Upper lobe of right lung (tissue), 1 donor: ENCODE results near the gene TMEM79. TPM values are rescaled to one million over a fixed set of nuclear protein-coding genes. Genes with fewer than 3 reads are reported as not detected.

Experiments
- ATAC-seq: fragments of 200-7000 bp; cut with Tn5 transposase; one replicate; pipeline ENCODE4 v1.9.1; 2020; ENCODE audit warnings: mild to moderate bottlenecking, moderate library complexity
- DNase-seq: peaks from one replicate; pipeline ENCODE4 v3.0.0-alpha.2; 2020
- H3K27ac ChIP-seq: fragments of 200-600 bp; one replicate; pipeline ENCODE4 v1.8.0; 2022
- H3K27me3 ChIP-seq: fragments of 200-600 bp; one replicate; pipeline ENCODE4 v1.8.0; 2022; ENCODE audit warnings: mild to moderate bottlenecking
- H3K36me3 ChIP-seq: fragments of 200-600 bp; one replicate; pipeline ENCODE4 v1.8.0; 2022
- H3K4me1 ChIP-seq: fragments of 200-600 bp; one replicate; pipeline ENCODE4 v1.8.0; 2022
- H3K4me3 ChIP-seq: fragments of 200-600 bp; one replicate; pipeline ENCODE4 v1.8.0; 2022; ENCODE audit warnings: mild to moderate bottlenecking
- H3K9me3 ChIP-seq: fragments of 200-600 bp; one replicate; pipeline ENCODE4 v1.8.0; 2022
- CTCF ChIP-seq: fragments of 200-600 bp; IDR thresholded peaks from one replicate; pipeline ENCODE4 v1.8.0; 2022; ENCODE audit warnings: antibody characterized with exemption
- intact Hi-C: fragments of 100-400 bp; cut with DNase I; formaldehyde crosslinking; loops from one replicate; pipeline ENCODE4 v1.11.0; 2022
- total RNA-seq: library from RNA; stranded (reverse); fragmentation: NEBNext Ultra II Directional; extraction: Animal tissue kit (Norgen Biotek cat#: 25700); gene quantifications from one replicate; pipeline ENCODE4 v1.2.1, GENCODE V29; 2021
- donor health status: DM: no; HTN: yes; CAD: no; lungs with severe emphysema.

TMEM79 gene
- total RNA-seq, 1 donor from 2014 or later, result 3.3 TPM

GRCh38 chr1:156246781-156247459 lies 37.2 kb upstream of the TMEM79 start:
- no peaks in the 10 kb centered on the region for H3K9me3 ChIP-seq
- no peak for TF ChIP-seq CTCF
- intact Hi-C loops, result no loop called here
- ATAC-seq (peak; percentile 56), DNase-seq (peak; percentile 77)
- peaks cover 10% of the 10 kb centered on the region for H3K27me3 ChIP-seq
- H3K36me3 ChIP-seq, result peaks cover 28% of the 10 kb centered on the region
- H3K4me3 ChIP-seq, result no peak overlapping the region
- H3K4me1 ChIP-seq, result peaks cover 21% of the 10 kb centered on the region
- H3K27ac ChIP-seq, result no peak overlapping the region

- intact Hi-C loops, result no loop called here
- ATAC-seq, result peak; percentile 8
- Histone ChIP-seq H3K27ac (no peak within 1 kb of the TSS), H3K9me3 (no peaks in the 10 kb centered on the region), H3K36me3 (peaks cover 36% of the 10 kb centered on the region), H3K4me1 (peaks cover 21% of the 10 kb centered on the region), H3K27me3 (peaks cover 10% of the 10 kb centered on the region), H3K4me3 (no peak within 1 kb of the TSS)
- no peak for TF ChIP-seq CTCF
- DNase-seq, result no peak
Observed at GRCh38 chr1:156247460-156248322, 36.4 kb upstream of the TMEM79 start, which contains the start of gene PAQR6. PAQR6 (minus strand) TSS chr1:156248056; CDS start chr1:156246731, 1,325 bp downstream.

- H3K36me3 ChIP-seq, result peaks cover 42% of the 10 kb centered on the region
- DNase-seq (no peak), ATAC-seq (no peak)
- no peaks in the 10 kb centered on the region for H3K9me3 ChIP-seq
- intact Hi-C loops, result no loop called here
- no peak overlapping the region for H3K4me3 ChIP-seq
- no peak for TF ChIP-seq CTCF
- H3K27ac ChIP-seq, result no peak overlapping the region
- peaks cover 10% of the 10 kb centered on the region for H3K27me3 ChIP-seq
- peaks cover 21% of the 10 kb centered on the region for H3K4me1 ChIP-seq
Observed at GRCh38 chr1:156248323-156248683, 35.8 kb upstream of the TMEM79 start.

GRCh38 chr1:156249593-156249992 lies 34.5 kb upstream of the TMEM79 start:
- H3K4me3 ChIP-seq, result no peak overlapping the region
- H3K27me3 ChIP-seq, result peaks cover 10% of the 10 kb centered on the region
- H3K36me3 ChIP-seq, result peaks cover 55% of the 10 kb centered on the region
- intact Hi-C loops, result no loop called here
- H3K27ac ChIP-seq, result no peak overlapping the region
- no peak for ATAC-seq
- no peaks in the 10 kb centered on the region for H3K9me3 ChIP-seq
- peaks cover 21% of the 10 kb centered on the region for H3K4me1 ChIP-seq
- no peak for DNase-seq
- TF ChIP-seq CTCF, result no peak

GRCh38 chr1:156251527-156251926 lies 32.6 kb upstream of the TMEM79 start:
- H3K36me3 ChIP-seq, result peaks cover 71% of the 10 kb centered on the region
- intact Hi-C loops, result no loop called here
- no peak overlapping the region for H3K27ac ChIP-seq
- H3K4me3 ChIP-seq, result no peak overlapping the region
- no peaks in the 10 kb centered on the region for H3K9me3 ChIP-seq
- H3K4me1 ChIP-seq, result peaks cover 10% of the 10 kb centered on the region
- no peaks in the 10 kb centered on the region for H3K27me3 ChIP-seq
- DNase-seq (no peak), ATAC-seq (no peak)
- TF ChIP-seq CTCF, result no peak
